GM12864 (cell line): ENCODE results near the gene SOX11.
"Not testable (repeated sequence)": the region's sequence is repeated elsewhere in the genome, so short reads cannot be mapped to it uniquely, and the experiment has no call there.

Experiments
- DNase-seq: peaks from one replicate; pipeline ENCODE4 v3.0.0-alpha.2; 2011; ENCODE audit warnings: low read depth
- H3K4me3 ChIP-seq: 2 replicates; pipeline ENCODE4 v1.5.1; 2011; ENCODE audit warnings: mild to moderate bottlenecking, low read depth, low read length, control low read depth
- CTCF ChIP-seq: IDR thresholded peaks from 2 replicates; pipeline ENCODE4 v1.5.1; 2011; ENCODE audit warnings: low read depth, mild to moderate bottlenecking, moderate library complexity, low read length, control low read depth, inconsistent platforms; ENCODE audit errors: missing control alignments

SOX11 gene

GRCh38 chr2:5691985-5692529, at the start of gene SOX11:
TSS of gene SOX11 (plus strand) at chr2:5692384. CDS start at chr2:5692722, 338 bp downstream.
- no peak for TF ChIP-seq CTCF
- H3K4me3 ChIP-seq, result no peak within 1 kb of the TSS
- no peak for DNase-seq

GRCh38 chr2:5652734-5653133, 39.5 kb upstream of the SOX11 start:
- not testable (repeated sequence) for H3K4me3 ChIP-seq, DNase-seq

GRCh38 chr2:5653756-5654155, 38.4 kb upstream of the SOX11 start:
- not testable (repeated sequence) for H3K4me3 ChIP-seq, DNase-seq

- H3K4me3 ChIP-seq, result no peak overlapping the region
- TF ChIP-seq CTCF, result no peak
- no peak for DNase-seq
These were observed 35.0 kb upstream of the SOX11 start for GRCh38 chr2:5657231-5657630.

- no peak for DNase-seq
- H3K4me3 ChIP-seq, result no peak overlapping the region
- TF ChIP-seq CTCF, result no peak
These were observed 31.6 kb upstream of the SOX11 start for GRCh38 chr2:5660591-5660990.

GRCh38 chr2:5661362-5661761, 30.8 kb upstream of the SOX11 start:
- no peak for TF ChIP-seq CTCF
- DNase-seq, result no peak
- no peak overlapping the region for H3K4me3 ChIP-seq

- TF ChIP-seq CTCF, result no peak
- no peak overlapping the region for H3K4me3 ChIP-seq
- no peak for DNase-seq
These were observed 27.9 kb upstream of the SOX11 start for GRCh38 chr2:5664278-5664681.

GRCh38 chr2:5665066-5665465, 27.1 kb upstream of the SOX11 start:
- DNase-seq, result no peak
- no peak for TF ChIP-seq CTCF
- no peak overlapping the region for H3K4me3 ChIP-seq
